Suprapubic skin (tissue), 4 donors: ENCODE data around the gene ACSS1.

Experiments
- CTCF ChIP-seq, 2 donors: fragments of 200-600 bp in 1 of 2; fragments of 450-650 bp in 1 of 2; sonication (generic) in 1 of 2; IDR thresholded peaks; one replicate each; pipeline ENCODE4 v1.5.1; 2016 to 2019; ENCODE audit warnings: antibody characterized with exemption in 2 of 2, mild to moderate bottlenecking in 1 of 2, moderate library complexity in 1 of 2
- EP300 ChIP-seq: sonication (generic); formaldehyde crosslinking; IDR thresholded peaks from one replicate; pipeline ENCODE4 v1.6.1; 2017; ENCODE audit warnings: antibody characterized with exemption
- POLR2A ChIP-seq, 2 donors: fragments of 450-650 bp; IDR thresholded peaks; one replicate each; pipeline ENCODE4 v1.6.1; 2017; ENCODE audit warnings: antibody characterized with exemption in 2 of 2, mild to moderate bottlenecking in 2 of 2, moderate library complexity in 2 of 2
- POLR2AphosphoS5 ChIP-seq, 3 donors: sonication (generic); formaldehyde crosslinking; IDR thresholded peaks; one replicate each; pipeline ENCODE4 v1.6.1; 2017; ENCODE audit warnings: antibody characterized with exemption in 3 of 3

GRCh38 chr20:25025091-25025861, 32.7 kb downstream of the ACSS1 start:
- TF ChIP-seq CTCF (IDR thresholded peaks at IDR 0.05) (no peak), POLR2AphosphoS5 (IDR thresholded peaks at IDR 0.05) (no peak), POLR2A (IDR thresholded peaks at IDR 0.05) (no peak), EP300 (no peak)
